ENCODE measurements around the gene SLC38A11.
A peak's percentile ranks its signal among the peaks of the same experiment; 100 is the strongest.

GRCh38 chr2:164928101-164928673, 27.1 kb downstream of the SLC38A11 start:
- no peak for TF ChIP-seq POLR2AphosphoS5 (IDR thresholded peaks at IDR 0.05; ENCODE audit: low read depth, low read length)
- TF ChIP-seq POLR2A (IDR thresholded peaks at IDR 0.05; ENCODE audit: control extremely low read depth in 1 of 2, low read depth in 2 of 2, low read length in 2 of 2) = no peak
- no peak for TF ChIP-seq EZH2 (IDR thresholded peaks at IDR 0.05; ENCODE audit: low read depth, low read length, severe bottlenecking)
- no peak for TF ChIP-seq RFX5 (IDR thresholded peaks at IDR 0.05; ENCODE audit: borderline replicate concordance, low read depth, low read length)
- TF ChIP-seq, protein P1, sequence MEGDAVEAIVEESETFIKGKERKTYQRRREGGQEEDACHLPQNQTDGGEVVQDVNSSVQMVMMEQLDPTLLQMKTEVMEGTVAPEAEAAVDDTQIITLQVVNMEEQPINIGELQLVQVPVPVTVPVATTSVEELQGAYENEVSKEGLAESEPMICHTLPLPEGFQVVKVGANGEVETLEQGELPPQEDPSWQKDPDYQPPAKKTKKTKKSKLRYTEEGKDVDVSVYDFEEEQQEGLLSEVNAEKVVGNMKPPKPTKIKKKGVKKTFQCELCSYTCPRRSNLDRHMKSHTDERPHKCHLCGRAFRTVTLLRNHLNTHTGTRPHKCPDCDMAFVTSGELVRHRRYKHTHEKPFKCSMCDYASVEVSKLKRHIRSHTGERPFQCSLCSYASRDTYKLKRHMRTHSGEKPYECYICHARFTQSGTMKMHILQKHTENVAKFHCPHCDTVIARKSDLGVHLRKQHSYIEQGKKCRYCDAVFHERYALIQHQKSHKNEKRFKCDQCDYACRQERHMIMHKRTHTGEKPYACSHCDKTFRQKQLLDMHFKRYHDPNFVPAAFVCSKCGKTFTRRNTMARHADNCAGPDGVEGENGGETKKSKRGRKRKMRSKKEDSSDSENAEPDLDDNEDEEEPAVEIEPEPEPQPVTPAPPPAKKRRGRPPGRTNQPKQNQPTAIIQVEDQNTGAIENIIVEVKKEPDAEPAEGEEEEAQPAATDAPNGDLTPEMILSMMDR (IDR thresholded peaks at IDR 0.05; ENCODE audit: control extremely low read depth in 1 of 3, insufficient read depth in 1 of 3, low read depth in 1 of 3, low read length in 3 of 3) = no peak
- peak; percentile 69; the same call in 1 of the 2 replicates for TF ChIP-seq BACH1 (IDR thresholded peaks at IDR 0.05; ENCODE audit: low read length)
- no peak for TF ChIP-seq TAF1 (IDR thresholded peaks at IDR 0.05; ENCODE audit: low read depth, low read length)
- TF ChIP-seq, protein P2, sequence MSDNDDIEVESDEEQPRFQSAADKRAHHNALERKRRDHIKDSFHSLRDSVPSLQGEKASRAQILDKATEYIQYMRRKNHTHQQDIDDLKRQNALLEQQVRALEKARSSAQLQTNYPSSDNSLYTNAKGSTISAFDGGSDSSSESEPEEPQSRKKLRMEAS (IDR thresholded peaks at IDR 0.05) = no peak
- peak; percentile 64; the same call in 1 of the 2 replicates for TF ChIP-seq MAFK (IDR thresholded peaks at IDR 0.05; ENCODE audit: low read depth, low read length)

Data from H1 (cell line).